HepG2 (cell line): ENCODE results near the gene TERC. TPM values are rescaled to one million over a fixed set of nuclear protein-coding genes. Genes with fewer than 3 reads are reported as not detected.

ENCODE experiments used
- BCL6 ChIP-seq: IDR thresholded peaks from 2 replicates; pipeline ENCODE4 v1.6.1; 2016; ENCODE audit warnings: missing genetic modification reagents, missing compliant biosample characterization
- DNMT1 ChIP-seq: sonication (generic); formaldehyde crosslinking; IDR thresholded peaks from 2 replicates; pipeline ENCODE4 v1.5.1; 2020; ENCODE audit warnings: mild to moderate bottlenecking, missing genetic modification reagents
- FOXK1 ChIP-seq: sonication (generic); formaldehyde crosslinking; IDR thresholded peaks from 2 replicates; pipeline ENCODE4 v1.4.0; 2020; ENCODE audit warnings: low read depth, missing genetic modification reagents, borderline replicate concordance
- JDP2 ChIP-seq: sonication (generic); formaldehyde crosslinking; IDR thresholded peaks from 2 replicates; pipeline ENCODE4 v1.8.1; 2022; ENCODE audit warnings: missing genetic modification reagents, borderline replicate concordance
- MEIS1 ChIP-seq: sonication (generic); formaldehyde crosslinking; IDR thresholded peaks from 2 replicates; pipeline ENCODE4 v1.9.0; 2021; ENCODE audit warnings: mild to moderate bottlenecking, missing genetic modification reagents, moderate library complexity, borderline replicate concordance
- TSC22D2 ChIP-seq: sonication (generic); formaldehyde crosslinking; IDR thresholded peaks from 2 replicates; pipeline ENCODE4 v1.5.1; 2020; ENCODE audit warnings: missing genetic modification reagents, mild to moderate bottlenecking, borderline replicate concordance
- ZNF3 ChIP-seq: IDR thresholded peaks from 2 replicates; pipeline ENCODE4 v1.7.0; 2017; ENCODE audit warnings: inconsistent platforms
- ZNF776 ChIP-seq: sonication (generic); formaldehyde crosslinking; IDR thresholded peaks from 2 replicates; pipeline ENCODE4 v1.4.0; 2020; ENCODE audit warnings: mild to moderate bottlenecking, missing genetic modification reagents
- polyA plus RNA-seq, 8 experiments: library from polyadenylated mRNA; depleted of rRNA in 3 of 8; stranded (reverse) in 7 of 8; unstranded in 1 of 8; fragments of >200 nt; fragmentation: Illumina TruSeq in 4 of 8; extraction: Trizol in 4 of 8; gene quantifications; 2 replicates each; pipeline versions ENCODE4 v1.2.1 to v1.2.3, GENCODE V29; 2011 to 2016; ENCODE audit warnings: low read depth in 4 of 8, missing spikeins in 1 of 8, mixed read lengths in 1 of 8; ENCODE audit not compliant: insufficient read depth in 1 of 8
- total RNA-seq, 5 experiments: library from RNA; depleted of rRNA; stranded (reverse); fragments of >200 nt; fragmentation: Illumina TruSeq; extraction: Trizol; gene quantifications; 2 replicates each; pipeline ENCODE4 v1.2.3, GENCODE V29; 2016; ENCODE audit warnings: low read depth in 1 of 5
- TF ChIP-seq, protein P1 (sequence below): sonication (generic); formaldehyde crosslinking; IDR thresholded peaks from 2 replicates; pipeline ENCODE4 v1.4.0; 2020; ENCODE audit warnings: mild to moderate bottlenecking, missing genetic modification reagents
- TF ChIP-seq, protein P2 (sequence below): sonication (generic); formaldehyde crosslinking; IDR thresholded peaks from 2 replicates; pipeline ENCODE4 v1.5.0; 2020; ENCODE audit warnings: mild to moderate bottlenecking, missing genetic modification reagents
- TF ChIP-seq, protein P3 (sequence below): IDR thresholded peaks from 2 replicates; pipeline ENCODE4 v1.6.1; 2016; ENCODE audit warnings: missing compliant biosample characterization, missing genetic modification reagents, borderline replicate concordance
- TF ChIP-seq, protein P4 (sequence below): sonication (generic); formaldehyde crosslinking; conservative IDR thresholded peaks from 2 replicates; pipeline ENCODE4 v1.8.0; 2022; ENCODE audit warnings: missing genetic modification reagents
- TF ChIP-seq, protein P5 (sequence below): sonication (generic); formaldehyde crosslinking; conservative IDR thresholded peaks from 2 replicates; pipeline ENCODE4 v1.5.0; 2020; ENCODE audit warnings: missing genetic modification reagents
- TF ChIP-seq, protein P6 (sequence below): sonication (generic); formaldehyde crosslinking; IDR thresholded peaks from 2 replicates; pipeline ENCODE4 v1.4.0; 2020; ENCODE audit warnings: missing genetic modification reagents

Gene TERC
- total and polyA plus RNA-seq, 2 of the 13 experiments (the other 11 are each of a cell fraction or from before 2014, with no cell fraction given), result 1.3 to 74.6 TPM

DNA sequence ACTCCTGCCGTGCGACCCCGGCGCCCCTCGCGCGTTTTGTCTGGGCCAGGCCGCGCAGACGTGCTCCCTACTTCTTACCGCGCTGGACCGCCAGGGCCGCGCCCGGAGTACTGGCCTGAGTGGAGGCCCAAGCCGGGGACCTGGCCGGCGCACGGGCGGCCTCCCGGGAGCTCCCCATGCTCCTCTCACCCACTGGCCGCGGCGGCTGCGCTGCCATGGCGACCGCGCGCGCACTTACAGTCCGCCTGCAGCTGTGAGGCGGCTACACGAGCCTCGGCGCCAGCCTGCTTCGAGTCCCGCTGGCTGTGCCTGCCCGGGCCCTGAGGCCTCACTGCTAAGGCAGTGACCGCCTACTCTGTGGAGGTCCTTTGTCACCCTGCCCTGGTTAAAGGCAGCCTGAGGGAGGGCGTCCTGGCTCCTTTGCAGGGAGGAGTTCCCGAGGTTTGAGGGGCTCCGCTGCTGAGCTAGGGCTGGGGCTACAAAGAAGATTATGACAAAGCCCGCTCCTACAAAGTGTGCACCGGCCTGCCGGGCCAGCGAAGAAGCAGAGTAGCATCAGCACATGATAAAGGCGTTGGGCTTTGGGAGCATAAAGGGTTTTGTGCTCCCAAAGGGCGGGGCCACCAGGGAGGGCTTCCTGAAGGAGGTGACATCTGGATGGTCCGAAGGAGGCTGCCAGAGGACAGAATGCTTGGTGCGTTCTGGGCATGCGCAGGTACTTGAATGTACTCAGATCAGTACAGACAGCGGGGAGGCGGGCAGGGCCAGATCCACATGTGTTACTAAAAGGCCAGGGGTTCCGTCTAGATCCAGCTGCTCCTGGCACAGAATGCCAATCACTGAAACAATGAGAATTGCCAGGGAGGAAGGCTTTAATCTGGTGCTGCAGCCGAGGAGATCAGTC is 47.7 kb upstream of the TERC start, which contains the start of the genes LRRC34 and LRRIQ4 (continued):
- TF ChIP-seq, protein P1, sequence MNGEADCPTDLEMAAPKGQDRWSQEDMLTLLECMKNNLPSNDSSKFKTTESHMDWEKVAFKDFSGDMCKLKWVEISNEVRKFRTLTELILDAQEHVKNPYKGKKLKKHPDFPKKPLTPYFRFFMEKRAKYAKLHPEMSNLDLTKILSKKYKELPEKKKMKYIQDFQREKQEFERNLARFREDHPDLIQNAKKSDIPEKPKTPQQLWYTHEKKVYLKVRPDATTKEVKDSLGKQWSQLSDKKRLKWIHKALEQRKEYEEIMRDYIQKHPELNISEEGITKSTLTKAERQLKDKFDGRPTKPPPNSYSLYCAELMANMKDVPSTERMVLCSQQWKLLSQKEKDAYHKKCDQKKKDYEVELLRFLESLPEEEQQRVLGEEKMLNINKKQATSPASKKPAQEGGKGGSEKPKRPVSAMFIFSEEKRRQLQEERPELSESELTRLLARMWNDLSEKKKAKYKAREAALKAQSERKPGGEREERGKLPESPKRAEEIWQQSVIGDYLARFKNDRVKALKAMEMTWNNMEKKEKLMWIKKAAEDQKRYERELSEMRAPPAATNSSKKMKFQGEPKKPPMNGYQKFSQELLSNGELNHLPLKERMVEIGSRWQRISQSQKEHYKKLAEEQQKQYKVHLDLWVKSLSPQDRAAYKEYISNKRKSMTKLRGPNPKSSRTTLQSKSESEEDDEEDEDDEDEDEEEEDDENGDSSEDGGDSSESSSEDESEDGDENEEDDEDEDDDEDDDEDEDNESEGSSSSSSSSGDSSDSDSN (CRISPR knock-in tag), result peak; percentile 26; the same call in 1 of the 2 replicates
- TF ChIP-seq, protein P2, sequence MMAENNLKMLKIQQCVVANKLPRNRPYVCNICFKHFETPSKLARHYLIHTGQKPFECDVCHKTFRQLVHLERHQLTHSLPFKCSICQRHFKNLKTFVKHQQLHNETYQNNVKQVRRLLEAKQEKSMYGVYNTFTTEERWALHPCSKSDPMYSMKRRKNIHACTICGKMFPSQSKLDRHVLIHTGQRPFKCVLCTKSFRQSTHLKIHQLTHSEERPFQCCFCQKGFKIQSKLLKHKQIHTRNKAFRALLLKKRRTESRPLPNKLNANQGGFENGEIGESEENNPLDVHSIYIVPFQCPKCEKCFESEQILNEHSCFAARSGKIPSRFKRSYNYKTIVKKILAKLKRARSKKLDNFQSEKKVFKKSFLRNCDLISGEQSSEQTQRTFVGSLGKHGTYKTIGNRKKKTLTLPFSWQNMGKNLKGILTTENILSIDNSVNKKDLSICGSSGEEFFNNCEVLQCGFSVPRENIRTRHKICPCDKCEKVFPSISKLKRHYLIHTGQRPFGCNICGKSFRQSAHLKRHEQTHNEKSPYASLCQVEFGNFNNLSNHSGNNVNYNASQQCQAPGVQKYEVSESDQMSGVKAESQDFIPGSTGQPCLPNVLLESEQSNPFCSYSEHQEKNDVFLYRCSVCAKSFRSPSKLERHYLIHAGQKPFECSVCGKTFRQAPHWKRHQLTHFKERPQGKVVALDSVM (CRISPR knock-in tag), result no peak
- TF ChIP-seq MEIS1 (CRISPR knock-in tag) (no peak), DNMT1 (CRISPR knock-in tag) (no peak), JDP2 (CRISPR knock-in tag) (no peak), ZNF3 (CRISPR knock-in tag) (no peak), TSC22D2 (CRISPR knock-in tag) (no peak), FOXK1 (CRISPR knock-in tag) (no peak), BCL6 (CRISPR knock-in tag) (no peak), ZNF776 (CRISPR knock-in tag) (0 out of 2 replicates have a peak, but pooled peaks have one; percentile 29)
- TF ChIP-seq, protein P3, sequence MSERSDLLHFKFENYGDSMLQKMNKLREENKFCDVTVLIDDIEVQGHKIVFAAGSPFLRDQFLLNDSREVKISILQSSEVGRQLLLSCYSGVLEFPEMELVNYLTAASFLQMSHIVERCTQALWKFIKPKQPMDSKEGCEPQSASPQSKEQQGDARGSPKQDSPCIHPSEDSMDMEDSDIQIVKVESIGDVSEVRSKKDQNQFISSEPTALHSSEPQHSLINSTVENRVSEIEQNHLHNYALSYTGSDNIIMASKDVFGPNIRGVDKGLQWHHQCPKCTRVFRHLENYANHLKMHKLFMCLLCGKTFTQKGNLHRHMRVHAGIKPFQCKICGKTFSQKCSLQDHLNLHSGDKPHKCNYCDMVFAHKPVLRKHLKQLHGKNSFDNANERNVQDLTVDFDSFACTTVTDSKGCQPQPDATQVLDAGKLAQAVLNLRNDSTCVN, result no peak
- TF ChIP-seq, protein P4, sequence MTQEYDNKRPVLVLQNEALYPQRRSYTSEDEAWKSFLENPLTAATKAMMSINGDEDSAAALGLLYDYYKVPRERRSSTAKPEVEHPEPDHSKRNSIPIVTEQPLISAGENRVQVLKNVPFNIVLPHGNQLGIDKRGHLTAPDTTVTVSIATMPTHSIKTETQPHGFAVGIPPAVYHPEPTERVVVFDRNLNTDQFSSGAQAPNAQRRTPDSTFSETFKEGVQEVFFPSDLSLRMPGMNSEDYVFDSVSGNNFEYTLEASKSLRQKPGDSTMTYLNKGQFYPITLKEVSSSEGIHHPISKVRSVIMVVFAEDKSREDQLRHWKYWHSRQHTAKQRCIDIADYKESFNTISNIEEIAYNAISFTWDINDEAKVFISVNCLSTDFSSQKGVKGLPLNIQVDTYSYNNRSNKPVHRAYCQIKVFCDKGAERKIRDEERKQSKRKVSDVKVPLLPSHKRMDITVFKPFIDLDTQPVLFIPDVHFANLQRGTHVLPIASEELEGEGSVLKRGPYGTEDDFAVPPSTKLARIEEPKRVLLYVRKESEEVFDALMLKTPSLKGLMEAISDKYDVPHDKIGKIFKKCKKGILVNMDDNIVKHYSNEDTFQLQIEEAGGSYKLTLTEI (CRISPR knock-in tag), result no peak
- TF ChIP-seq, protein P5, sequence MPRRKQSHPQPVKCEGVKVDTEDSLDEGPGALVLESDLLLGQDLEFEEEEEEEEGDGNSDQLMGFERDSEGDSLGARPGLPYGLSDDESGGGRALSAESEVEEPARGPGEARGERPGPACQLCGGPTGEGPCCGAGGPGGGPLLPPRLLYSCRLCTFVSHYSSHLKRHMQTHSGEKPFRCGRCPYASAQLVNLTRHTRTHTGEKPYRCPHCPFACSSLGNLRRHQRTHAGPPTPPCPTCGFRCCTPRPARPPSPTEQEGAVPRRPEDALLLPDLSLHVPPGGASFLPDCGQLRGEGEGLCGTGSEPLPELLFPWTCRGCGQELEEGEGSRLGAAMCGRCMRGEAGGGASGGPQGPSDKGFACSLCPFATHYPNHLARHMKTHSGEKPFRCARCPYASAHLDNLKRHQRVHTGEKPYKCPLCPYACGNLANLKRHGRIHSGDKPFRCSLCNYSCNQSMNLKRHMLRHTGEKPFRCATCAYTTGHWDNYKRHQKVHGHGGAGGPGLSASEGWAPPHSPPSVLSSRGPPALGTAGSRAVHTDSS (CRISPR knock-in tag), result no peak
- TF ChIP-seq, protein P6, sequence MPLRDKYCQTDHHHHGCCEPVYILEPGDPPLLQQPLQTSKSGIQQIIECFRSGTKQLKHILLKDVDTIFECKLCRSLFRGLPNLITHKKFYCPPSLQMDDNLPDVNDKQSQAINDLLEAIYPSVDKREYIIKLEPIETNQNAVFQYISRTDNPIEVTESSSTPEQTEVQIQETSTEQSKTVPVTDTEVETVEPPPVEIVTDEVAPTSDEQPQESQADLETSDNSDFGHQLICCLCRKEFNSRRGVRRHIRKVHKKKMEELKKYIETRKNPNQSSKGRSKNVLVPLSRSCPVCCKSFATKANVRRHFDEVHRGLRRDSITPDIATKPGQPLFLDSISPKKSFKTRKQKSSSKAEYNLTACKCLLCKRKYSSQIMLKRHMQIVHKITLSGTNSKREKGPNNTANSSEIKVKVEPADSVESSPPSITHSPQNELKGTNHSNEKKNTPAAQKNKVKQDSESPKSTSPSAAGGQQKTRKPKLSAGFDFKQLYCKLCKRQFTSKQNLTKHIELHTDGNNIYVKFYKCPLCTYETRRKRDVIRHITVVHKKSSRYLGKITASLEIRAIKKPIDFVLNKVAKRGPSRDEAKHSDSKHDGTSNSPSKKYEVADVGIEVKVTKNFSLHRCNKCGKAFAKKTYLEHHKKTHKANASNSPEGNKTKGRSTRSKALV (CRISPR knock-in tag), result 0 out of 2 replicates have a peak, but pooled peaks have one; percentile 20
